GM21528 (cell line): Measurements from ENCODE around the gene ARID5B.
A peak's percentile ranks its signal among the peaks of the same experiment; 100 is the strongest.
"Not testable (repeated sequence)": the region's sequence is repeated elsewhere in the genome, so short reads cannot be mapped to it uniquely, and the experiment has no call there.

Experiments
- ATAC-seq: cut with Tn5 transposase; IDR thresholded peaks from one replicate; pipeline ENCODE4 v1.9.1; 2021; ENCODE audit warnings: mild to moderate bottlenecking, moderate library complexity; ENCODE audit not compliant: unreplicated experiment, low FRiP score

Gene ARID5B

DNA sequence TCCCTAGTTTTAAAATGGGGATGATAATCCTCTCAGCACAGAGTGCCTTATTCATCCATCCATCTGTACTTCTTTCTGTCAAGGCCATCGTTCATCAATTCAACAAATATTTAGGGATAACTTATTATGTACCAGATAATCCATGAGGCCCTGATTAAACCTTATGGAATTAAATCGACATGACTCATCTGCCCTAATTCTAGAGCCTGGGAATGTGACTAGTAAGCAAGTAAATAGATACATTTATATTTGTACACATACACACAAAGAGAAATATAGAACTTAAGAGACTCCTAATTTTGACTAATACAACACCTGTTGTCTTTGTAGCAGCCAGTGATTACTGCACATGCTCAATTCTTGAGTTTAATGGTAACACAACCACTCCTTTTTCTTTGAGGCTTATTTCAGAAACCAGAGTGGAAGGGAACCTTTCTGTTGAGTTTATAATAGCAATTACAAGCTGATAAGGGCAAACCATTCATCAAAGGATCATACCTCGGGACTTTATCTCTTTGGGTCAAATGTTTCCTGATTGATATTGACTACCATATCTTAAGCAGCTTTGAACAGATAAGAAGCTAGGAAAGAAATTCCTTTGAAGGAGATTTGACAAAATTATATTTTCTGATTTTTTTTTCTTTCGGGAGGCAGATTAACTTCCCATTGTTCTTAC is 122.7 kb downstream of the ARID5B start:
- no peak for ATAC-seq

DNA sequence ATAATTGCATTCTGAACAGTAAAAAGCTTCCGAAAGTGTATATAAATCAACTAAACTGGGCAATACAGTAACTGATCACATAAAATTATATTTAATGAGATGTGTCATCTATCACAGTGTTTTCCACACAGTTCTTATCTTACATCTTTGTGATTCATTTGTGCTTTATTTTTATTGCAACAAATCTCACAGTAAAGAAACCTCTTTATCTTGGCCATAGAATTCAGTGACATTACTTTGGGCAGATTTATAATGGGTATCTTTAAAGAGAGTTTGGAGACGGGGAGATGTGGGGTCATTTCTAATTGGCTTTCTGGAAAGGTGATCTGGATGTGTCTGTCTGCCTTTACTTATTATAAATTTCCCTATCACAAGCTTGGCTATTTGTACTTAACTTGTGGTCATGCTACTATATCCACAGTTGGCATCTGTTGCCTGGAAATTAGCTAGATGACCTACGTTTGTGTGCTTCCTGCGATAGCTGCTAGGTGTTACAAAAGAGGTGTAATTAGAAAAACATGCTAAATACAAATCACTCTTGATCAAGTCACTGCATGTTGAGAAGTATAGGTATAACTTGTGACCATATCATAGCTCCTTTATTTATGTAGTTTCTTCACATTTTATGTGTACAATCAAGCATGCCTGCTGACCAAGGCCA is 123.8 kb downstream of the ARID5B start:
- no peak for ATAC-seq

DNA sequence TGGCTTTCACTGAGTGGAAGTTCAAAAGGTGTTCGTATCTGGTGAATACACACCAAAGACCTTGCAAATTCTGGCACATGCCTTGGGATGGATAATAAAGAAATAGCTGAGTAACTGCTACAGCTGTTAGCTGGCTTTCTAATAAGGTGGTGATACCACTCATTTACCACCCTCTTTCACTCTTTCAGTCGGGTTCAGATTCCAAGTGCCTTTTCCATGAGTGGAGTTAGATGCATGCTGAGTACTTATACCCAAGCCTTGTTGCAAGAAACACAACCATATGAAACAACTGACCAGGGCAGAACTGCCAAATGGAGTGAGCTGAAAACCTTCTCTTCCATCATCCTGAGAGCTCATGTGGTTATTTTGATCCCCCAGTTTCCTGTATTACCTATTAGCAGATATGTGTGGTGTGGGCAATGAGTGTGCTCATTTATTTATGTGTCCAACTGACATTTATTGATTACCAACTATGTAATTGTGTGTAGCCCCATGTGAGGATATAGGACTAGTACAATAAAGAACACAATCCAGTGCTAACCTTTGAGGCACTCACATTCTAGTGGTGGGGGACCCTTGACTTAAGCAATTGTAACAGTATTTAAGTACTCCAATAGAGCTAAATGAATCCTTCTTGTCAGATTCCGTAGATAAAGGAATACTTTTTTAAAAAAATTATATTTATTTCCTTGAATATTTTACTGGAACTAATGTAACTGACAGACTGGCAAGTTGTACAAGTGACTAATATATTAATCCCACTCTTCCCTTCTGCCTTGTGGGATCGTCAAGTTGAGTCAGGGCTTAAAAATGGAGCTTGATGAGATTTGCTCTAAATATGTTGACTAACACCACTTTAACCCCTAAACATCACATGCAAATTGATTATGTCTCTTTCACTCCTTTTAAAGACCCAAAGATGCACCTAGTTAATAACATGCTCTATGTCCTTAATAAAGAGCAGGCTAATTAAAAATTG is 124.7 kb downstream of the ARID5B start:
- ATAC-seq, result no peak

DNA sequence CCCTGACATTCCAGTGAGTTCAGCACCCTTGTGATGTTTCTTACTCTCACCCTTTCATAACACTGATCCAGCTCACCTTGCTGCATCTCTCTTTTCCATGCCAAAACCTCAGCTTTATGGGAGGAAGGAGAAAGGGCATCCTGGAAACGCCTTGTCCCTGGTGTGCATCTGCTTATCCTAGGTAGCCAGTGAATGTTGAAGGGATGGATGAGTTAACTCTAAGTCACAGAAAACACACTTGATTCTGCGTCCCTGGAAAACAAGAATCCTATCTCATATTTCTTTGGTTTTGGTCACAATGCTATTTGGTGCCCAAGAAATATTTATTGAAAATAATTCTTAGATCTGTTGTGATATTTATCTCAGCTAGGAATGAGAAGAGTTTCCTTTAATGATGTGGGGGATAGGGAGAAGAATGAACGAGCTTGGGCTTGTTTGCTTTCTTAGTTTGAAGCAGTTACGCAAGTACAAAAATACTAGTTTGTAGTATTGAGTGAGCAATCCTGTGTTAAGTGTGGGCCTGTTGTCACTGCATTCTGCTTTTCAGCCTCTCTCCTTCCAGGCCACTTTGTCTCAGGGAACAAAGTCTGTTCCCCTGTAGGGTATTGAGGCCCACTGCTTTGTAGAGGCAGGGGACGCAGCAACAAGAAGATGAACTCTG is 126.5 kb downstream of the ARID5B start:
- no peak for ATAC-seq

DNA sequence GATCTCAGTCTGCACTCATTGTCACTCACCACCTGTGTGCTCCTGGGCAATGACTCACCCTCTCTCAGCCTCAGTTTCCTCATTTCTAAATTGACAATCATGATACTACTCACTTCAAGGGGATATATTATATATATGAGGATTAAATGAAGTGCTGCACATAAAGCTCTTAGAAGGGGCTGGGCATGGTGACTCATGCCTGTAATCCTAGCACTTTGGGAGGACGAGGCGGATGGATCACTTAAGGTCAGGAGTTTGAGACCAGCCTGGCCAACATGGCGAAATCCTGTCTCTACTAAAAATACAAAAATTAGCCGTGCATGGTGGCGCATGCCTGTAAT is 127.0 kb downstream of the ARID5B start:
- ATAC-seq, result not testable (repeated sequence)

DNA sequence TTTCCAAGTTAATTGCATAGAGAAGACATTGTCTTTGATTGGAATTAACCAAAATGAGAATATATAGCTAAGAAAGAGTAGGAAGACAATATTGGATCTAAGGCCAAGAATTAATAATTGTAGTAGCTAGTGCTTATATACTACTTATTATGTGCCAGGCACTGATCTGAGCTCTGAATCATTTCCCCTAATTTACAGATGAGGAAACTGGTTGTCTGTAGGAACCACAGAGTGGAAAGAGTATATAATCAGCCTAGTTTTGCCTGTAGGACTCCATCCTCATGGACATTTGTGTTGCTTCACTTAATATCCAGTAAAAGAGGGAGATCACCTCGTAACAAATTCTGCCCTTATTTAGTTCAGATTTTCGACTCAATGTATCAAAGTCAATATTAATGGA is 127.9 kb downstream of the ARID5B start:
- no peak for ATAC-seq

DNA sequence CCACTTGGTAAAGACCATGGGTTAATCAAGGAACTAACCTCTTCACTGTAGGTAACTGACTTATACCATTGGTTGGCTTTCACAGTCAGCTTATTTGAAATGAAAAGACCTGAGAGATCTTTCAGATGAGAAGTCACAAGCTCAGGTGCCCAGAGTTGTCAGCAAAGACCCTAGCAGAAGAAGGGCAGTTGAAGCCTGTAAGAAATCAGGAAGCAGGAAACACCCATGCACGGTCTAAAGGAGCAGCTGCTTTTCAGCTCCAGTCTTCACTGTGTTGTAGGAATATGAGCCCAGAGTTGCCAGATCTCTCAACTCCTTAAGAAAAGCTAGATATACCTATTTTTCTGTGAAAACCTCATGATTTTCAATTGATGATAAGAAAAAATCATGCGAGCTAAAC is 130.0 kb downstream of the ARID5B start:
- ATAC-seq, result no peak

DNA sequence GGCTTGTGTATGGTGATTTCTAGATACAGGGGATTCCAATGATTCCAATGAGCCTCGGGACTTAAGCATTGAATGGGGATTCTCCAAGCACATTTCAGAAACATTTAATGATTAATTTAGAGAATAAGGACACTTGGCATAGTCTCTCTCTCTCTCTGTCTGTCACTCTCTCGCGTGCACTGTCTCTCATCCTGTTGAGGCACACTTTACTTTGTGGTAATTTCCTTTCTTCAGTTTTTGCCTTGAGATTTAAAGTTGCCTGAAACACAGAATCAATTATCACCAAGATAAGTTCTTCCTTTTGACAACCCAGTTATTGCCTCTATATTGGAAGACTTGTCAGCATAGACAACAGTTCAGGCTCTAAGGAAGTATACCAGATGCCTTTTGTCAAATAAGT is 131.6 kb downstream of the ARID5B start:
- ATAC-seq, result no peak

DNA sequence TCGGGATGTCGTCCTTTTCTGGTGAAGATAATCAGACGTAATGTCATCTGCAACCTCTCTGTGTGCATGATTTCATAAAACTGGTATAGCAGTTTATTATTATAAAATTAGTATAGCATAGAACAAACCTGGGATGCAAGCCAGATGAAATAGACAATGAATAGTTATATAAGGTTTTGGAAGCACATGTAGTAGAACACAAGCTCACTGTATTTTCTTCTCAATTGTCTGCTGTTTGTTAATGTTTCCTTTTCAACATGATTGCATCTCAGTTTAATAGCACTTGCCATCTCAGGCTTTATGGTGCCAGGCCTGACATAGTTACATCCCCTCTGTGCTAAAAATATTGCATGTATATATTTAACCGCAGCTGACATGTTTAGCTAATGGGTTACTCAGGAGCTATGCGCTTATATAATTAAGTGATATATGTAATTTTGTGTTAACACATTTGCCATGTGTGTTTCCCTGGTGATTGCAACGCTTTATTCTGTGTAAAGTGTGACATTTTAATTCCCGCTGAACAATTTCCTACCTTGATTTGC is 132.7 kb downstream of the ARID5B start:
- no peak for ATAC-seq

DNA sequence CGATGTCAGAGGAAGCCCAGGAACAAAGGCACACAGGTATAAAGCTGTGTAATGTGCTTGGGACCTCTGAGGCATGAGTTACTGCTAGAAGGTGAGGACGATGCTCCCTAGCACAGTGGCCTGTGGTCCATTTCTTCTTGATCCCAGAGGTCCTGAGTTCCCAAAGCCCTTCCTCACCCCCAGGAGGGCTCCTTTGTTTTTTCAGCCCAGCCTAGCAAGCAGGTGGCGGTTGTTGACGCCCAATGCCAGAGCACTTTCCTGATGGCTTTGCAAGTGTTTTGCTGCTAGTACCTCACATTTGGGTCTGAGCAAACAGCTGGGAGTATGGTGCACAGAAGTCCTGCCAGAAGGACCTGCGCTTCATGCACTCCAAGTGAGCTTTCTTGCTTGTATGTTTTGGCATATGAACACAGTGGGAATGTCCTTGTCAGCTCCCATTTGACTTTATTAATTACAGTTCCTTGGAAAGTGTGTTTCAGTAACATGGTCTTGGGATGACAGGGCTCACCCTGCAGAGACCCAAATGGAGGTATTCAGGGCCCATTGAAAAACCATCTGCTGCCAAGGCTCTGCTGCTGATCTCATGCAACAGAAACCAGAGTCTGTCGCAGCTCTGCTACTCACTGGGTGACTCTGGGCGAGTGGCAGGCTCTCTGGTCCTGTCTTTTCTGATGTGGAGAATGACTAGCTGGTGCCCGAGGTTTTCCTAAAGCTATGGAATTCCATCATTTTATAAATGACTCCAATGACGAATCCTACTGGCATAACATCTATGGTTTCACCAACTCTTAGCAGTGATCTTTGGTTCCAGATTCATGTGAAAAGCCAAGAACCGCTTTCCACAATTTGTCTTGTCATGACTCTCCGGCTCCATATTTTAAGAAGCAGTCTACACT is 134.9 kb downstream of the ARID5B start:
- no peak for ATAC-seq

DNA sequence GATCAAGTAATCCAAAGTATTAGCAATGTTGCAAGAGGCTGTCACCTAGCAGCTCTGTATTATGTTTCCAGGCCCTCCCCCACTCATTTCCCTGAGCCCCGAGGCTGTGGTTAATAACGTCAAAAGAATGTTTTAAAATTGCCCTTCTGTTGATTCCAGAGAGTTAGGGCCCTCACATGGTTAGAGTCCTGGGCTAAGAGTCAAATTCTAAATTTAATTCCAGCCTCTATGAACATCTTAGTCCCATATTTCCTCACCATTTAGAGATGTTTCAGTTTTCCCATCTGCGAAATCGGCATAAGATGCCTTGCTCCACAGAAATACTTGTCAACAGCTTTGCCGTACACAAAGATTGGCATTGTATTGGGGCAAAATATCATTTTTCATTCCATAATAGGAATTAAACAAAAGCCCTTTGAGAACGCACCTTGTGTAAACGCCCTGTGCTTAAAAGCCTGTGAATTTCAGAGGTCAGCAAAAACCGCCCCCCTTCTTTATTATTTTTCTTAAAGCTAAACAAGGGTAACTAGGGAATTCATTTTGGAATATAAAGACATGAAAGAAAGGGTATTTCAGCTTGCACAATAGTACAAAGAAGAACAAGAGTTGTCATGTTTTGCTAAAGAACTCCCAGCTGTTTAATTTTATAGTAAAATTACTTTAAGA is 135.8 kb downstream of the ARID5B start:
- ATAC-seq, result no peak

DNA sequence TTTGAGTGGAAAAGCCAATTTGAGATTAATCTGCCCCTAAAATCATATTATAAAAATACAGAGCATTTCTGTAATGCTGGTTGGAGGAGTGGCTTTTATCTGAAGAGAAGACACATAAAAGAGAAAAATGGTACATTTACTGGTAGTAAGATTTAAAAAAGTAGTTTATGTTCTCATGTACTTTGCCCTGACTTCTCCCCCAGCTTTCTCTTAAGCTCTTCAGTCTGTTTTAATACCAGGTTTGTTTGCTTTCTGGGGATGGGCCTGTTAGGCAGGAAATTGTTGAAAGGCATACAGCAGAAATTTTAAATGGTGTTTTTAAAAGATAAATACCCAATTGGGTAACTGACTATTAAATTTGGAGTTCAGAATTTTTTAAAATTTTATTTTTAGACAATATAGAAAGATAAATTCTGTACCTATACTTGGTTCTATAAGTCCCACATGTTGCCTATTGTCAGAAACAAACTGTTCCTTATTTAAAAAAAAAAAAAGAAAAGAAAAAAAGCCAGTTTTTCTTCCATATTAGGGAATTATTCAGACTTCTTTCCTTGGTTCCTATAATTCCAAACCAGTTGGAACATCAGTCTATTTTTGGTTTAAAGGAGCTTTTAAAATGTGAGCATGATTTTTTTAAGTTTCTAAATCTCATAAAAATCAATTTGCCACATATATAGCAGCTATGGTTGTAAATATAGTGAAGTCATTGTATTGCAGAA is 136.6 kb downstream of the ARID5B start:
- ATAC-seq, result no peak

DNA sequence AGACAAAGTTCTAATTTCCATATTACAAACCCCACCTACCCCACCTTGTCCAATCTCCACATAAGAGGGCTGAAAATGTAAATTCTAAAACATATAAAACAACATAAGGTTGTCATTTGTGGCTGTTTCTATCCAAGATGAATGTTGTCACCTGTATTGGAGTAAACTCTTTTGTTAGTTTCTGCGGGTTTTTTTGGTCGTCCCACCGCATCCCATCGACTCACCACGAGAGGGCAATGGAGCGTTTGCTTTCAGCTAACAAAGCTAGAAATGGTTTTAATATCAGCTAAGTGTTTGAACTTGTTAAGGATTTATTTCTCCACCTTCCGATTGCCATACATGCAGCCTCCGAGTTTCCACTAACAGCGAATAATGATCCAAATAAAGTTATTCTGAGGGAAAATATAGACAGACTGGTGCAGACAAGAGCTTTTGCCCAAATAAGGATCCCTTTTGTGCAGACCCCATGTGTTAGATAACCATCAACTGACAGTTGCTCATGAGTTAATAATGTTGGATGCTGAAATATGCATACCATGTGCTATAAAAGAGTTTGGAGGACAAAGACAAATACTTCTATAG is 137.2 kb downstream of the ARID5B start:
- peak; percentile 43 for ATAC-seq

DNA sequence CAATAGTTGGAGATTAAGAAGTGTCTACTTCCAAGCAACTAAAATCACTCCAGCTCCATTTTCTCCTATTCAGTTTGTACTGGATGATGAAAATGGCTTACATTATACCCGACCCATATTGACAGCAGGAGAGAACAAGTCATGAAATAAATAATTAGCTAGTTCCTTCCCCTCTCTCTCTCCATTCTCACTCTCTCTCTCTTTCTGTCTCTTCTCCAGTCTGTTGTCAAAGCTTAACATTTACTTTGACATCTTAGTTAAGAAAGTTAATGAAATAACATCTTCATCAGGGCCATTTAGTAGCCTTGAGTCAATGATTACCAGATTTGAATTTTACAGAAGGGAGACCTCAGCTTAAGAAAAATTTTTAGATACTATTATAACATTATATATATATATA is 138.5 kb downstream of the ARID5B start:
- no peak for ATAC-seq

DNA sequence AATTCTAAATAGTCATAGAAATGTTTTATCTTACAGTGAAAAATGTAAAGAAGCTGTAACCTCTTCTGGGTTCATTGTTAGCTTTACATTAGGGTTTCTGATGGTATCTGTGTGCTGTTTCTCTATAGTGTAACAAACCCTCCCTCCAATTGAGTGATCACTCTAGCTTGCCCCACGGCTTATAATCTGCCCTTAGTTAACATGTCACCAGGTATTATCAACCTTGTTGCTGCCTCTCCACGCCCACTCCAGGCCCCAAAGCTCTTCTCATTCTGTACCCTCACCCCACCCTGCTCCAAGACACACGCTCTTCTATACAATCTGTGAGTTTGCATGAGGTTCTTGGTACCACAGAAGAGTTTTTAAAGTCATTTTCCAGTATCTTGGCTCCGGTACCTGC is 139.4 kb downstream of the ARID5B start:
- no peak for ATAC-seq

DNA sequence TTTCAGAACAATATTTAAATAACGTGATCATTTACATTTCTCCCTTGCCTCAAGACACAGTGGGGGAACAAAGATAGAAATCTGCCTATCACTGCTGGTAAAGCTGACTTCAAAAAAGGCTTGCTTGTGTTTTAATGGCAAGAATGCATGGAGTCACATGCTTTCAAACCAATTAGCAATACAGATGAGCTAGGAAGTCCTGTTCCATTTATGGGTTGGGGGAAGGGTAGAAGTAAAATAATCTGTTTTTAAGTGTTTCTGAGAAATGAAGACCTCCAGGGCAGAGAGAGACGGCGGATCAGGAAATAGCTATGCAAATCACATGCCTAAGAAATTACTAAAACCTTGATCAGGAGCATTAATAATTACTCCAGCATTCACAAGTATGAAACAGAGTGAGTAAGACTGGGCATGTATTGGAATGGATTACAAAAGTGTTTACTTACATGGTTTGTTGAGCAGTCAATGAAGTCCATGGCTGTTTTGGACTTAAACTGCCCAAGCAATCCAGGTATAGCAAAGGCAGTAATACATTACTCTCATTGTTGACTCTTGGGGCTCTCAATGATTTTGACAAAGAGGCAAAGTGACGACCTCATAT is 142.0 kb downstream of the ARID5B start:
- no peak for ATAC-seq

DNA sequence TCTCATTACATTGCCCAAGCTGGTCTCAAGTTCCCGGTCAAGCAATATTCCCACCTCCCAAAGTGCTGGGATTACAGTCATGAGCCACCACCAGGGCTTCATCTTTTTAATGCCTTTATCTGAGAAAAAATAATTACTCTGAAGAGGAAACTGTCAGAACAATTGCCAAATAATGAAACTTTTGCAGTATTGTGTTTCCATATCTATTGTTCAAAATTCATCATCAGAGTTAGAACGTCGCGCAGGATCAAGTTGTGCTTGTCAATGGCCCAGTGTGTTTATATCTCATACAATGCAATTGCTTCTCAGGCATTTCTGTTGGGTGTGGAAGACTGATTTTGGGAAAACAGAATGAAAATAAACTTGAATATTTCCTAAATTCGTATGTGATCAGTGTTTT is 143.1 kb downstream of the ARID5B start:
- ATAC-seq, result no peak
